IPS-NIHi7 (cell line): Measurements from ENCODE around the gene TUBB4B.

Experiments used
- DNase-seq: peaks from one replicate; pipeline ENCODE4 v3.0.0; 2012; ENCODE audit warnings: mixed read lengths; ENCODE audit errors: extremely low spot score

TUBB4B gene

GRCh38 chr9:137293094-137293481 lies 52.0 kb downstream of the TUBB4B start:
- no peak for DNase-seq
